ENCODE data around the gene TMX4. TPM values are rescaled to one million over a fixed set of nuclear protein-coding genes. Genes with fewer than 3 reads are reported as not detected.

TMX4 gene
- total and polyA plus RNA-seq, 2 of the 8 experiments (the other 6 are each of a cell fraction or from before 2014, with no cell fraction given) = 2.1 to 7.8 TPM

DNA sequence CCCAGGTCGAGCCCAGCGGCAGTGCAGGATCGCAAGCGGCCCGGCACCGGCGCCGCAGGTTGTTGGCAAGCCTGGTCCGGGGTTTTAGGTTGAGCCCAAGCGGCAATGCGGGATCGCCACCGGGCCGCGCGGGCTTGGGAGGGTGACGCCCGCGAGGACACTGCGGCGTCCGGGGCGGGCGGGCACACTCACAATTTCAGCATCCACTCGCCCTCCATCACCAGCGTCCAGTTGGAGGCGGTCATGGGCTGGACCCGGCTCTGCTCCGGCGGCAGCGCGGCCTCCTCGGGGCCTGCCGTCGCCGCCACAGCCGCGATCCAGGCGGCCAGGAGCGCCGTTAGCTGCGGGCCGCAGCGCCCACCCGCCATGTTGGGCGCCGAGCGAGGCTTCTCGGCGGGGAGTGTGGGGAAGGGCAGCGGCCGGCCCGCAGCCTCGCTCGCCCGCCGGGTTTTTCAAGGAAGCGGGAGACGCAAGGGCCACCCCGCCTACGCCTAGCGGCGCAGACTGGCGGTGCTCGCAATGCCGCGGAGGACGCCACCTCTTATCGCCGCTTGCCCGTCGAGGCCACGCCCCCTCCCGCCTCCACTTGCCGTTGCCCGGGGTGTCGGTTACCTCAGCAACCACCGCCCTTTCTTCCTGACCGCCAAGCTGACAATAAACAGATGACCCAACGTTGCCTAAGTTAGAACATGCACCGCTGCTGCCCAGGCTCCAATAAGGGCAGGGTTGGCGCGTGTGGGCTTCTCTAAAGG is at the start of gene TMX4 (continued):
- TF ChIP-seq KDM1A (IDR thresholded peaks at IDR 0.05; ENCODE audit: borderline replicate concordance, low read length) (no peak), SP4 (IDR thresholded peaks at IDR 0.05; ENCODE audit: low read length) (no peak), POLR2A (IDR thresholded peaks at IDR 0.05; ENCODE audit: control extremely low read depth in 1 of 2, low read depth in 2 of 2, low read length in 2 of 2) (peak; percentile 70 to 94), BACH1 (IDR thresholded peaks at IDR 0.05; ENCODE audit: low read length) (no peak), MAFK (IDR thresholded peaks at IDR 0.05; ENCODE audit: low read depth, low read length) (no peak), SUZ12 (IDR thresholded peaks at IDR 0.05; ENCODE audit: low read length) (no peak), EGR1 (IDR thresholded peaks at IDR 0.05; ENCODE audit: borderline replicate concordance, low read depth, low read length) (peak; percentile 64; the same call in 1 of the 2 replicates), RNF2 (IDR thresholded peaks at IDR 0.05; ENCODE audit: borderline replicate concordance, low read depth, low read length, missing control alignments, poor library complexity, severe bottlenecking) (no peak), EZH2 (IDR thresholded peaks at IDR 0.05; ENCODE audit: low read depth, low read length, severe bottlenecking) (no peak), CBX8 (IDR thresholded peaks at IDR 0.05; ENCODE audit: borderline replicate concordance, low read depth, low read length) (no peak), NRF1 (IDR thresholded peaks at IDR 0.05; ENCODE audit: low read depth, low read length) (0 out of 2 replicates have a peak, but pooled peaks have one; percentile 3), EP300 (IDR thresholded peaks at IDR 0.05; ENCODE audit: borderline replicate concordance in 1 of 2, low read depth in 2 of 2, low read length in 2 of 2) (no peak), RXRA (IDR thresholded peaks at IDR 0.05; ENCODE audit: insufficient read depth, low read depth, low read length) (no peak), PHF8 (conservative IDR thresholded peaks at IDR 0.05; ENCODE audit: low read depth, low read length) (no peak; the same call in none of the 2 replicates), SIX5 (IDR thresholded peaks at IDR 0.05; ENCODE audit: low read depth, low read length) (no peak), RBBP5 (IDR thresholded peaks at IDR 0.05; ENCODE audit: borderline replicate concordance, low read depth, low read length) (peak; percentile 95; the same call in 1 of the 2 replicates), POU5F1 (IDR thresholded peaks at IDR 0.05; ENCODE audit: low read depth, low read length) (no peak), KDM4A (IDR thresholded peaks at IDR 0.05; ENCODE audit: low read depth, low read length, severe bottlenecking) (peak; percentile 82), SP2 (IDR thresholded peaks at IDR 0.05; ENCODE audit: low read length) (no peak), ZNF274 (IDR thresholded peaks at IDR 0.05; ENCODE audit: borderline replicate concordance, extremely low read depth, low read length) (no peak), TAF1 (IDR thresholded peaks at IDR 0.05; ENCODE audit: low read depth, low read length) (peak; percentile 84), CEBPB (IDR thresholded peaks at IDR 0.05; ENCODE audit: low read depth, low read length) (peak; percentile 28; the same call in 1 of the 2 replicates), GABPA (IDR thresholded peaks at IDR 0.05; ENCODE audit: borderline replicate concordance, insufficient read depth, low read length) (no peak), ATF3 (IDR thresholded peaks at IDR 0.05; ENCODE audit: insufficient read depth, low read depth, low read length) (no peak)

Measured in H1 (cell line).